Adrenal gland (tissue), 5 donors: ENCODE data around the gene NRP2.

Experiments used
- CTCF ChIP-seq, 6 experiments: fragments of 450-650 bp in 4 of 6; fragments of 200-600 bp in 2 of 6; sonication (generic) in 1 of 6; IDR thresholded peaks; 1 replicate in 5 of 6; 2 replicates in 1 of 6; pipeline versions ENCODE4 v1.5.1 to v1.8.0; 2016 to 2021; ENCODE audit warnings: antibody characterized with exemption in 6 of 6, mild to moderate bottlenecking in 2 of 6, moderate library complexity in 1 of 6
- POLR2A ChIP-seq, 2 donors: fragments of 450-650 bp; IDR thresholded peaks; one replicate each; pipeline ENCODE4 v1.6.1; 2017; ENCODE audit warnings: antibody characterized with exemption in 2 of 2, mild to moderate bottlenecking in 2 of 2, moderate library complexity in 1 of 2
- donor health status: DM: no; HTN: no; CAD: no.

- TF ChIP-seq CTCF (IDR thresholded peaks at IDR 0.05): no peak
- no peak for TF ChIP-seq POLR2A (IDR thresholded peaks at IDR 0.05)
Observed at GRCh38 chr2:205633994-205634393, 48.3 kb upstream of the NRP2 start.
